Measurements from ENCODE around the gene STX18.

The STX18 gene

GRCh38 chr4:4541661-4542570, at the start of gene STX18:
STX18 (minus strand) TSS chr4:4542048; CDS start chr4:4541964, 84 bp downstream.
- TF ChIP-seq CTCF (IDR thresholded peaks at IDR 0.05; ENCODE audit: insufficient read depth, low read length, poor library complexity, severe bottlenecking), result no peak
- Histone ChIP-seq H3K27me3 (replicated peaks; ENCODE audit: control insufficient read depth, insufficient read depth, low read length) (no peaks in the 10 kb centered on the region), H3K4me3 (replicated peaks; ENCODE audit: low read depth, low read length) (peak within 1 kb of the TSS; percentile 95), H3K36me3 (ENCODE audit: control insufficient read depth, insufficient read depth, low read length) (no peaks in the 10 kb centered on the region; the same call in 1 of the 2 replicates)
- peak; percentile 95 for DNase-seq (ENCODE audit: extremely low read depth, insufficient read length)

- Histone ChIP-seq H3K36me3 (ENCODE audit: control insufficient read depth, insufficient read depth, low read length) (no peaks in the 10 kb centered on the region), H3K4me3 (replicated peaks; ENCODE audit: low read depth, low read length) (no peak overlapping the region), H3K27me3 (replicated peaks; ENCODE audit: control insufficient read depth, insufficient read depth, low read length) (no peaks in the 10 kb centered on the region)
- no peak for TF ChIP-seq CTCF (IDR thresholded peaks at IDR 0.05; ENCODE audit: insufficient read depth, low read length, poor library complexity, severe bottlenecking)
- DNase-seq (ENCODE audit: extremely low read depth, insufficient read length), result no peak
Measured at GRCh38 chr4:4591071-4591470, 49.2 kb upstream of the STX18 start.

GRCh38 chr4:4590546-4590945, 48.7 kb upstream of the STX18 start:
- DNase-seq (ENCODE audit: extremely low read depth, insufficient read length), result no peak
- Histone ChIP-seq H3K36me3 (ENCODE audit: control insufficient read depth, insufficient read depth, low read length) (no peaks in the 10 kb centered on the region), H3K27me3 (replicated peaks; ENCODE audit: control insufficient read depth, insufficient read depth, low read length) (no peaks in the 10 kb centered on the region), H3K4me3 (replicated peaks; ENCODE audit: low read depth, low read length) (no peak overlapping the region)
- TF ChIP-seq CTCF (IDR thresholded peaks at IDR 0.05; ENCODE audit: insufficient read depth, low read length, poor library complexity, severe bottlenecking), result no peak

- TF ChIP-seq CTCF (IDR thresholded peaks at IDR 0.05; ENCODE audit: insufficient read depth, low read length, poor library complexity, severe bottlenecking), result no peak
- no peaks in the 10 kb centered on the region for H3K36me3 ChIP-seq (ENCODE audit: control insufficient read depth, insufficient read depth, low read length)
- DNase-seq (ENCODE audit: extremely low read depth, insufficient read length), result no peak
- no peak overlapping the region for H3K4me3 ChIP-seq (replicated peaks; ENCODE audit: low read depth, low read length)
- no peaks in the 10 kb centered on the region for H3K27me3 ChIP-seq (replicated peaks; ENCODE audit: control insufficient read depth, insufficient read depth, low read length)
Measured at GRCh38 chr4:4585012-4585670, 43.3 kb upstream of the STX18 start.

- Histone ChIP-seq H3K4me3 (replicated peaks; ENCODE audit: low read depth, low read length) (no peak overlapping the region), H3K27me3 (replicated peaks; ENCODE audit: control insufficient read depth, insufficient read depth, low read length) (no peaks in the 10 kb centered on the region), H3K36me3 (ENCODE audit: control insufficient read depth, insufficient read depth, low read length) (no peaks in the 10 kb centered on the region)
- no peak for DNase-seq (ENCODE audit: extremely low read depth, insufficient read length)
- TF ChIP-seq CTCF (IDR thresholded peaks at IDR 0.05; ENCODE audit: insufficient read depth, low read length, poor library complexity, severe bottlenecking), result no peak
Measured at GRCh38 chr4:4583606-4584005, 41.8 kb upstream of the STX18 start.
